B cell (primary cell): ENCODE data around the gene DCUN1D5. TPM values are rescaled to one million over a fixed set of nuclear protein-coding genes. Genes with fewer than 3 reads are reported as not detected.
A peak's percentile ranks its signal among the peaks of the same experiment; 100 is the strongest.

Experiments used
- ATAC-seq: fragments of 200-7000 bp; cut with Tn5 transposase; one replicate; pipeline ENCODE4 v1.10.0; 2021; ENCODE audit warnings: low read depth, mild to moderate bottlenecking, moderate number of reproducible peaks, moderate library complexity
- CTCF ChIA-PET: fragments of 350-600 bp; sonication (Branson Sonifier 250); formaldehyde crosslinking; loops from one replicate; lab custom pipeline; 2021; ENCODE audit warnings: antibody characterized with exemption, inconsistent platforms; lab: Charles Lee
- POLR2A ChIA-PET: fragments of 350-600 bp; sonication (Branson Sonifier 250); formaldehyde crosslinking; loops from one replicate; lab custom pipeline; 2021; ENCODE audit warnings: antibody characterized with exemption; lab: Charles Lee
- DNase-seq: peaks from one replicate; pipeline ENCODE4 v3.0.0; 2013
- H2AFZ ChIP-seq: 2 replicates; pipeline ENCODE4 v1.6.1; 2012; ENCODE audit warnings: mild to moderate bottlenecking, low read depth, low read length; ENCODE audit not compliant: insufficient read depth, poor library complexity, severe bottlenecking
- H3K27ac ChIP-seq, 2 donors: 1 replicate in 1 of 2; 2 replicates in 1 of 2; pipeline ENCODE4 v1.5.1; 2012 to 2013; ENCODE audit warnings: low read length in 2 of 2, mild to moderate bottlenecking in 2 of 2, moderate library complexity in 1 of 2
- H3K27me3 ChIP-seq, 4 experiments: fragments of 200-600 bp in 1 of 4; sonication (generic) in 1 of 4; replicated peaks in 1 of 4; 1 replicate in 2 of 4; 2 replicates in 2 of 4; pipeline versions ENCODE4 v1.6.1 to v1.7.0; 2013 to 2016; ENCODE audit warnings: low read length in 3 of 4, mild to moderate bottlenecking in 2 of 4, mixed read lengths in 1 of 4, moderate library complexity in 1 of 4; ENCODE audit not compliant: insufficient read depth in 4 of 4, control insufficient read depth in 3 of 4; ENCODE audit errors: control extremely low read depth in 1 of 4
- H3K36me3 ChIP-seq, 2 experiments: replicated peaks in 1 of 2; 1 replicate in 1 of 2; 2 replicates in 1 of 2; pipeline versions ENCODE4 v1.6.1 to v1.7.1; 2013; ENCODE audit warnings: low read length in 1 of 2; ENCODE audit not compliant: insufficient read depth in 2 of 2, control insufficient read depth in 1 of 2; ENCODE audit errors: control extremely low read depth in 1 of 2, extremely low read depth in 1 of 2
- H3K4me1 ChIP-seq, 2 donors: fragments of 200-600 bp in 1 of 2; sonication (generic) in 1 of 2; 1 replicate in 1 of 2; 2 replicates in 1 of 2; pipeline versions ENCODE4 v1.5.1 to v1.6.1; 2013 to 2017; ENCODE audit warnings: low read length in 2 of 2; ENCODE audit not compliant: control insufficient read depth in 2 of 2, insufficient read depth in 2 of 2
- H3K4me2 ChIP-seq: replicated peaks from 2 replicates; pipeline ENCODE3; 2012; ENCODE audit warnings: mild to moderate bottlenecking, low read depth, low read length; ENCODE audit not compliant: poor library complexity, severe bottlenecking
- H3K4me3 ChIP-seq, 5 experiments: fragments of 200-600 bp in 1 of 5; sonication (generic) in 1 of 5; 1 replicate in 3 of 5; 2 replicates in 2 of 5; pipeline versions ENCODE4 v1.5.1 to v1.7.0; 2011 to 2016; ENCODE audit warnings: low read length in 4 of 5, mild to moderate bottlenecking in 4 of 5, low read depth in 2 of 5, control low read depth in 1 of 5, moderate library complexity in 1 of 5; ENCODE audit not compliant: insufficient read depth in 1 of 5; ENCODE audit errors: control extremely low read depth in 1 of 5, extremely low read depth in 1 of 5
- H3K79me2 ChIP-seq: fragments of 200-600 bp; sonication (generic); one replicate; pipeline ENCODE4 v1.6.0; 2016; ENCODE audit warnings: low read length; ENCODE audit not compliant: control insufficient read depth, insufficient read depth
- H3K9ac ChIP-seq: fragments of 200-600 bp; sonication (generic); 2 replicates; pipeline ENCODE4 v1.6.1; 2017; ENCODE audit warnings: mild to moderate bottlenecking, low read length, moderate library complexity
- H3K9me3 ChIP-seq, 3 donors: one replicate each; pipeline versions ENCODE4 v1.6.1 to v1.7.1; 2013; ENCODE audit warnings: low read length in 2 of 3; ENCODE audit not compliant: control insufficient read depth in 2 of 3, insufficient read depth in 1 of 3; ENCODE audit errors: control extremely low read depth in 1 of 3
- H4K20me1 ChIP-seq: 2 replicates; pipeline ENCODE4 v1.6.0; 2012; ENCODE audit warnings: mild to moderate bottlenecking, low read length; ENCODE audit not compliant: insufficient read depth, control insufficient read depth, poor library complexity, severe bottlenecking
- H3K27ac Mint-ChIP-seq: one replicate; pipeline ENCODE4 v1.8.0; 2021; ENCODE audit warnings: mixed read lengths
- H3K27me3 Mint-ChIP-seq: one replicate; pipeline ENCODE4 v1.8.0; 2021; ENCODE audit warnings: mixed read lengths
- H3K4me1 Mint-ChIP-seq: one replicate; pipeline ENCODE4 v1.8.0; 2021; ENCODE audit warnings: mixed read lengths
- H3K4me3 Mint-ChIP-seq: one replicate; pipeline ENCODE4 v1.8.0; 2021; ENCODE audit warnings: mixed read lengths
- H3K9me3 Mint-ChIP-seq: one replicate; pipeline ENCODE4 v1.8.0; 2022; ENCODE audit warnings: mixed read lengths; ENCODE audit not compliant: insufficient read depth
- CTCF ChIP-seq: fragments of 200-600 bp; IDR thresholded peaks from one replicate; pipeline ENCODE4 v1.8.0; 2022; ENCODE audit warnings: antibody characterized with exemption, mild to moderate bottlenecking
- EZH2 ChIP-seq: IDR thresholded peaks from 2 replicates; pipeline ENCODE4 v1.6.1; 2012; ENCODE audit warnings: borderline replicate concordance, low read depth, mild to moderate bottlenecking, moderate library complexity, low read length; ENCODE audit not compliant: insufficient read depth, poor library complexity, severe bottlenecking
- WGBS: methylation state at CpG from one replicate; pipeline ENCODE4 v1.1.5; 2013; ENCODE audit warnings: missing lambda C conversion rate; ENCODE audit not compliant: insufficient coverage; 5-methylcytosine and 5-hydroxymethylcytosine counted together
- intact Hi-C: fragments of 100-400 bp; cut with micrococcal nuclease; formaldehyde crosslinking; loops from one replicate; pipeline ENCODE4 v1.10.0; 2022
- polyA plus RNA-seq: library from polyadenylated mRNA; depleted of rRNA; stranded (reverse); fragments of >200 nt; gene quantifications from 2 replicates; pipeline ENCODE4 v1.2.3, GENCODE V29; 2012
- total RNA-seq, 2 donors: library from RNA; stranded (reverse); fragments of 120-200 nt in 1 of 2; gene quantifications; 1 replicate in 1 of 2; 2 replicates in 1 of 2; pipeline versions ENCODE4 v1.2.3 to v1.2.4, GENCODE V29; 2013 to 2022

DCUN1D5 gene
- total and polyA plus RNA-seq, 2 donors (not counting 1 experiment from before 2014, with no cell fraction given), result 11.9 to 14.2 TPM

- Mint-ChIP-seq H3K4me3 (peak overlapping the region; percentile 92), H3K27ac (peak overlapping the region; percentile 88), H3K27me3 (peaks cover 32% of the 10 kb centered on the region), H3K4me1 (peaks cover 28% of the 10 kb centered on the region), H3K9me3 (no peaks in the 10 kb centered on the region)
- H3K4me3 ChIP-seq, result peak overlapping the region; percentile 79 to 96 (median 92)
- intact Hi-C loops, result no loop called here
- WGBS, result under 1% methylated on average over 23 of the region's 26 CpGs
- peaks cover 4 to 7% of the 10 kb centered on the region in 2 experiments for H3K36me3 ChIP-seq
- peaks cover 0 to 21% (median 12%) of the 10 kb centered on the region in 4 experiments for H3K27me3 ChIP-seq
- H3K79me2 ChIP-seq, result peaks cover 52% of the 10 kb centered on the region
- ChIA-PET POLR2A (interaction anchor here (0.9 kb wide), 1 partner anchor 9 kb away, joined by 3 read pairs; no protein-coding TSS in a partner anchor), CTCF (interaction anchor here (1.2 to 3.5 kb wide), 4 partner anchors 16 to 1177 kb away, joined by 3 to 25 read pairs (median 4); partner anchors contain the start of genes CEP126 and DYNC2H1)
- TF ChIP-seq CTCF (no peak), EZH2 (no peak)
- no peaks in the 10 kb centered on the region for H3K9me3 ChIP-seq
- H3K4me1 ChIP-seq, result peaks cover 14 to 15% of the 10 kb centered on the region in 2 donors
- peaks cover 4% of the 10 kb centered on the region for H4K20me1 ChIP-seq
- H2AFZ ChIP-seq, result peak overlapping the region; percentile 92
- peak overlapping the region; percentile 82 to 89 for H3K27ac ChIP-seq
- ATAC-seq, result peak; percentile 7
- H3K4me2 ChIP-seq, result peak overlapping the region; percentile 79
- DNase-seq, result peak; percentile 16
- peak overlapping the region; percentile 86 for H3K9ac ChIP-seq
These were observed 728 bp downstream of the DCUN1D5 start for GRCh38 chr11:103091064-103091800.

GRCh38 chr11:103086461-103086860 is 5.5 kb downstream of the DCUN1D5 start:
- Histone ChIP-seq H2AFZ (no peak overlapping the region), H3K27ac (no peak overlapping the region), H3K27me3 (no peaks in the 10 kb centered on the region), H3K4me3 (no peak overlapping the region), H4K20me1 (peaks cover 4% of the 10 kb centered on the region), H3K9ac (no peak overlapping the region), H3K4me2 (no peak overlapping the region), H3K4me1 (peaks cover 7 to 8% of the 10 kb centered on the region in 2 donors), H3K36me3 (peaks cover 4 to 17% of the 10 kb centered on the region in 2 experiments), H3K79me2 (peaks cover 54% of the 10 kb centered on the region), H3K9me3 (no peaks in the 10 kb centered on the region)
- DNase-seq, result no peak
- ChIA-PET CTCF (interaction anchor here (0.6 kb wide), 1 partner anchor 339 kb away, joined by 3 read pairs; no protein-coding TSS in a partner anchor), POLR2A (no interaction called here)
- Mint-ChIP-seq H3K4me1 (peaks cover 23% of the 10 kb centered on the region), H3K4me3 (no peak overlapping the region), H3K27ac (no peak overlapping the region), H3K27me3 (no peaks in the 10 kb centered on the region), H3K9me3 (no peaks in the 10 kb centered on the region)
- TF ChIP-seq CTCF (no peak), EZH2 (no peak)
- ATAC-seq, result no peak
- intact Hi-C loops, result no loop called here
